Natural killer cell (primary cell): Measurements from ENCODE around the gene TMEM242. TPM values are rescaled to one million over a fixed set of nuclear protein-coding genes. Genes with fewer than 3 reads are reported as not detected.

Experiments
- ATAC-seq, 3 donors: fragments of 150-1000 bp in 2 of 3; fragments of 200-7000 bp in 1 of 3; cut with Tn5 transposase; 1 replicate in 1 of 3; 2 replicates in 2 of 3; pipeline ENCODE4 v1.10.0; 2021; ENCODE audit warnings: mild to moderate bottlenecking in 2 of 3, moderate library complexity in 2 of 3
- DNase-seq, 2 donors: peaks; one replicate each; pipeline versions ENCODE4 v3.0.0 to v3.0.0-alpha.2; 2013 to 2021; ENCODE audit warnings: mixed read lengths in 1 of 2
- H3K27ac ChIP-seq: one replicate; pipeline ENCODE4 v1.5.1; 2013; ENCODE audit warnings: mild to moderate bottlenecking, low read length
- H3K27me3 ChIP-seq: one replicate; pipeline ENCODE4 v1.6.1; 2013; ENCODE audit warnings: low read length; ENCODE audit not compliant: control insufficient read depth, insufficient read depth
- H3K36me3 ChIP-seq: one replicate; pipeline ENCODE4 v1.6.1; 2013; ENCODE audit warnings: low read length; ENCODE audit not compliant: control insufficient read depth, insufficient read depth
- H3K4me1 ChIP-seq: one replicate; pipeline ENCODE4 v1.6.1; 2013; ENCODE audit warnings: low read length; ENCODE audit not compliant: control insufficient read depth, insufficient read depth
- H3K4me3 ChIP-seq: one replicate; pipeline ENCODE4 v1.5.1; 2013; ENCODE audit warnings: low read length
- H3K9me3 ChIP-seq: one replicate; pipeline ENCODE4 v1.6.1; 2013; ENCODE audit warnings: low read length; ENCODE audit not compliant: control insufficient read depth, insufficient read depth
- H3K27ac Mint-ChIP-seq, 2 donors: one replicate each; pipeline ENCODE4 v1.8.0; 2022; ENCODE audit warnings: mild to moderate bottlenecking in 2 of 2, mixed read lengths in 2 of 2, moderate library complexity in 1 of 2
- H3K27me3 Mint-ChIP-seq, 2 donors: one replicate each; pipeline ENCODE4 v1.8.0; 2022; ENCODE audit warnings: low read depth in 2 of 2, mixed read lengths in 2 of 2
- H3K36me3 Mint-ChIP-seq: one replicate; pipeline ENCODE4 v1.8.0; 2022; ENCODE audit warnings: mixed read lengths
- H3K4me1 Mint-ChIP-seq, 2 donors: one replicate each; pipeline ENCODE4 v1.8.0; 2022; ENCODE audit warnings: mixed read lengths in 2 of 2
- H3K4me3 Mint-ChIP-seq: one replicate; pipeline ENCODE4 v1.8.0; 2022; ENCODE audit warnings: mild to moderate bottlenecking, moderate library complexity, mixed read lengths
- H3K9me3 Mint-ChIP-seq, 2 donors: one replicate each; pipeline ENCODE4 v1.8.0; 2022; ENCODE audit warnings: mixed read lengths in 2 of 2
- CTCF ChIP-seq: fragments of 200-600 bp; IDR thresholded peaks from one replicate; pipeline ENCODE4 v1.8.0; 2022; ENCODE audit warnings: antibody characterized with exemption
- WGBS: methylation state at CpG from one replicate; pipeline ENCODE4 v1.1.7; 2013; ENCODE audit warnings: missing lambda C conversion rate; ENCODE audit not compliant: insufficient coverage; 5-methylcytosine and 5-hydroxymethylcytosine counted together
- intact Hi-C: fragments of 100-400 bp; cut with micrococcal nuclease; formaldehyde crosslinking; loops from one replicate; pipeline ENCODE4 v1.14.2; 2022
- total RNA-seq, 4 donors: library from RNA; stranded (reverse); fragments of 120-200 nt in 1 of 4; gene quantifications; one replicate each; pipeline versions ENCODE4 v1.2.3 to v1.2.4, GENCODE V29; 2013 to 2022

Gene TMEM242
- total RNA-seq, 3 donors from 2014 or later (not counting 1 experiment from before 2014, with no cell fraction given), result 18.5 to 24.8 (median 19.8) TPM

GRCh38 chr6:157302736-157303135, 20.6 kb downstream of the TMEM242 start:
- H3K36me3 Mint-ChIP-seq, result no peaks in the 10 kb centered on the region
- WGBS, result 49% methylated on average over 3 of the region's 4 CpGs
- Histone ChIP-seq H3K4me3 (no peak overlapping the region), H3K9me3 (no peaks in the 10 kb centered on the region), H3K27me3 (no peaks in the 10 kb centered on the region), H3K4me1 (peaks cover 18% of the 10 kb centered on the region), H3K27ac (no peak overlapping the region), H3K36me3 (no peaks in the 10 kb centered on the region)
- ATAC-seq (no peak), DNase-seq (no peak)
- H3K27ac Mint-ChIP-seq, result no peak overlapping the region
- no peak overlapping the region for H3K4me3 Mint-ChIP-seq
- no peaks in the 10 kb centered on the region for H3K9me3 Mint-ChIP-seq
- intact Hi-C loops, result no loop called here
- no peak for TF ChIP-seq CTCF
- no peaks in the 10 kb centered on the region for H3K27me3 Mint-ChIP-seq
- peaks cover 10 to 12% of the 10 kb centered on the region in 2 donors for H3K4me1 Mint-ChIP-seq

- H3K4me3 ChIP-seq, result no peak overlapping the region
- no peak for TF ChIP-seq CTCF
- Mint-ChIP-seq H3K4me3 (no peak overlapping the region), H3K4me1 (peaks cover 10 to 16% of the 10 kb centered on the region in 2 donors), H3K36me3 (no peaks in the 10 kb centered on the region), H3K27me3 (no peaks in the 10 kb centered on the region), H3K27ac (no peak overlapping the region), H3K9me3 (no peaks in the 10 kb centered on the region)
- peaks cover 8% of the 10 kb centered on the region for H3K4me1 ChIP-seq
- no peaks in the 10 kb centered on the region for H3K9me3 ChIP-seq
- WGBS, result 97% methylated on average over 12 of the region's 12 CpGs
- no peaks in the 10 kb centered on the region for H3K36me3 ChIP-seq
- H3K27me3 ChIP-seq, result no peaks in the 10 kb centered on the region
- no peak overlapping the region for H3K27ac ChIP-seq
- no peak for DNase-seq
- no peak for ATAC-seq
- intact Hi-C loops, result no loop called here
These were observed 22.9 kb downstream of the TMEM242 start for GRCh38 chr6:157300436-157300835.

GRCh38 chr6:157300006-157300405, 23.3 kb downstream of the TMEM242 start:
- TF ChIP-seq CTCF, result no peak
- Mint-ChIP-seq H3K4me3 (no peak overlapping the region), H3K4me1 (peaks cover 10 to 16% of the 10 kb centered on the region in 2 donors), H3K9me3 (no peaks in the 10 kb centered on the region), H3K27ac (no peak overlapping the region), H3K36me3 (no peaks in the 10 kb centered on the region), H3K27me3 (no peaks in the 10 kb centered on the region)
- H3K27me3 ChIP-seq, result no peaks in the 10 kb centered on the region
- intact Hi-C loops, result no loop called here
- H3K36me3 ChIP-seq, result no peaks in the 10 kb centered on the region
- no peak for DNase-seq
- WGBS, result 98% methylated on average over 20 of the region's 20 CpGs
- H3K4me3 ChIP-seq, result no peak overlapping the region
- no peak overlapping the region for H3K27ac ChIP-seq
- no peak for ATAC-seq
- no peaks in the 10 kb centered on the region for H3K9me3 ChIP-seq
- H3K4me1 ChIP-seq, result peaks cover 4% of the 10 kb centered on the region

GRCh38 chr6:157298216-157298724, 25.0 kb downstream of the TMEM242 start:
- intact Hi-C loops, result no loop called here
- H3K4me3 Mint-ChIP-seq, result no peak overlapping the region
- H3K9me3 Mint-ChIP-seq, result no peaks in the 10 kb centered on the region
- H3K27me3 Mint-ChIP-seq, result no peaks in the 10 kb centered on the region
- H3K27ac ChIP-seq, result no peak overlapping the region
- DNase-seq (no peak), ATAC-seq (no peak)
- no peaks in the 10 kb centered on the region for H3K36me3 Mint-ChIP-seq
- 42% methylated on average over 6 of the region's 9 CpGs for WGBS
- H3K4me3 ChIP-seq, result no peak overlapping the region
- H3K4me1 ChIP-seq, result no peaks in the 10 kb centered on the region
- H3K36me3 ChIP-seq, result no peaks in the 10 kb centered on the region
- no peaks in the 10 kb centered on the region for H3K9me3 ChIP-seq
- TF ChIP-seq CTCF, result no peak
- H3K27ac Mint-ChIP-seq, result no peak overlapping the region
- peaks cover 10 to 15% of the 10 kb centered on the region in 2 donors for H3K4me1 Mint-ChIP-seq
- no peaks in the 10 kb centered on the region for H3K27me3 ChIP-seq
